HuH-7.5 (cell line): ENCODE measurements around the gene ATF1.
"Not testable (repeated sequence)": the region's sequence is repeated elsewhere in the genome, so short reads cannot be mapped to it uniquely, and the experiment has no call there.

Experiments
- DNase-seq: peaks from one replicate; pipeline ENCODE4 v3.0.0; 2011; ENCODE audit warnings: low spot score

Gene ATF1

DNA sequence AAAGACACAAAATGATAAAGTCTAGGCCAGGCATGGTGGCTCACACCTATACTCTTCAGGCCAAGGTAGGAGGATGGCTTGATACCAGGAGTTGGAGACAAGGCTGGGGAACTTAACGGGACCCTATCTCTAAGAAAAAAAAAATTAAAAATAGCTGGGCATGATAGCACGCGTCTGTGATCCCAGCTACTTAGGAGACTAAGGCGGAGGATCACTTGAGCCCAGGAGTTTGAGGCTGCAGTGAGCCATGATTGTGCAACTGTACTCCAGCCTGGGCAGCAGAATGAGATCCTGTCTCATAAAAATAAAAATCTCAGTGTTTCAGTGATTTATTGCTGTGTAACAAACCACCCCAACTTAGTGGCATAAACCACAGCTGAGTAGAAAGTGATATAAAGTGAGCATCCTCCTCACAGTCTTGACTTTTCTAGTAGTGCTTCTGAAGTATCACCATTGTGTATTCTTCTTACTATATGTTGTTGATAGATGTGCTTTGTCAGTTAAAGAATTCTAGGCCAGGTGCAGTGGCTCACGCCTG, 10.6 kb upstream of the ATF1 start:
- no peak for DNase-seq

DNA sequence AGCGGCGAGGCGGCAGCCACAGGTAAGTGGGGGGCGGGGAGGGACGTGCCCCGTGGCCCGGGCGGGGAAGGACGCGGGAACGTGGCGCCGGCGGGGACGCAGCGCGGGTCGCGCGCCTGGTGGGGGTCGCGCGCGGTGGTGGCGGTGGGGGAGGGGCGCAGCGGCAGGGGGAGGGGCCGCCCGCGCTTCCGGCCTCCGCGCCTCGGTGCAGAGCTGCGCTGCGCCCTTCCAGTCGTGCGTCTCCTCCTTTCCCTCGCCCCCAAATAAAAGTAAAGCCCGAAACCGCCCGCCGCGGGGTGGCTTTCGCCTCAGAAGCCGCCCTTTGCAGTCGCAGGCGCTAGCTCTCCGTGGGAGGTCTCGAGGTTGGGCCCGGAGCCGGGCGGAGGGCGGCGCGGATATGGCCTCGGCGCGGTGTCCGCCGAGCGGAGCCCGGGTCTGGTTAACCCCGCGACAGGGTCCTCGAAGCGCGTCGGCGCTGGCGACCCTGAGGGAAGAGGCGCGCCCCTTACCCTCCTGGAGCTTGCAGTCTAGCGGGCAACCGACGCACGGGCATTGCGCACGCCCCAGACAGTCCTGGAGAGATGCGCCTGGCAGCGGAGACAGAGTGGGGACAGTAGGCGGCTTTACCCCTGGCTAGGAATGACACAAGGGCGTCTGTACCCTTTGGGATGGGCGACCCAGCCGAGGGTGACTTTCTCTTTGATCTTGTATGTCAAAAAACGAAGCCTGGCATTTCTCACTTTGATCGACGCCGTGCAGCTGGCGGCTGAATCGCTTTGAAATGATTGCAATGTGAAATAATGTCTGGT, 589 bp downstream of the ATF1 start:
- peak; percentile 51 for DNase-seq

DNA sequence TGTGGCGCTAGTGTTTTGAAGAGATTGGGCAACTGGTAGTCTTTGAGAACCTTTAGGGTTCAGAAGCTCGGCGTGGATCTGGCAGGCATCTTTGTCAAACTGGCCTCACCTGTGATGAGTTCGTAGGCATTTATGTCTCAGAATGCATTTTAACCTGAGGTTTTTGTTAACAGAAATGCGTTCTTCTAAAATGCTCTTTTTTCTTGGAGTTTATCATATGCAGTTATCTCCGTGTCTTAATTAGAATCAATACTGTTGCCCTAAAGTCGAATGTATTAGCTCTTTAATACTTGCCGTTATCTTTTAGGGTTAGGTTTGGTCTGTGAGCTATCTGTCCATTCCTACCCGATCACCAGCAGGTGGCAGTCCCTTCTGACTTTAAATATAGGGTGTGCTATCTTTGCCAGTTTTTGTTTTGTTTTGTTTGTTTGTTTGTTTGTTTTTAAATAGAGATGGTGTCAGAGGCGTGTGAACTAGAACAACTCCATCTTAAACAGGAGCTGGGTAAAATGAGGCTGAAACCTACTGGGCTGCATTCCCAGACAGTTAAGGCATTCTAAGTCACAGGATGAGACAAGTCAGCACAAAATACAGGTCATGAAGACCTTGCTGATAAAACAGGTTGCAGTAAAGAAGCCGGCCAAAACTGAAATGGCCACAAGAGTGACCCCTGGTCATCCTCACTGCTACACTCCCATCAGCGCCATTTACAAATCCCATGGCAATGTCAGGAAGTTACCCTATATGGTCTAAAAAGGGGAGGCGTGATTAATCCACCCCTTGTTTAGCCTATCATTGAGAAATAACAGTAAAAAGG, 1.4 kb downstream of the ATF1 start:
- DNase-seq = peak; percentile 66

DNA sequence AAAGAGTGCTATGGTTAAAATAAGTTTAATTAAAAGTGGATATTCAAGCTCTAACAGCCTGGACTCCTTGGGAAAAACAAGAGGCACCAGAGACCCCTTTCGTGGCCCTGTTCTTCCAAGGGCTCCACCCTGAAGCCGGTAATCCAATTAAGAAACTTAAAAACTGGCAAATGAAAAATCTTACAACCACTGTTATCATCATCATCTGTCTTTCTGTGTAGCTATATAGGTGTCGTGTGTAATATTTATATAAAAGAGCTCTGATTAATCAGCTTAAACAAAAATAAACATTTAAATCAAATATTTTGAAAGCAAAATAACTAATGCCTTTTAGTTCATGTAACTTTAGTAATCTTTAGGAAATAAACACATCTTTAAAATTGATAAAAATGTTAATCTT, 4.5 kb downstream of the ATF1 start:
- no peak for DNase-seq

DNA sequence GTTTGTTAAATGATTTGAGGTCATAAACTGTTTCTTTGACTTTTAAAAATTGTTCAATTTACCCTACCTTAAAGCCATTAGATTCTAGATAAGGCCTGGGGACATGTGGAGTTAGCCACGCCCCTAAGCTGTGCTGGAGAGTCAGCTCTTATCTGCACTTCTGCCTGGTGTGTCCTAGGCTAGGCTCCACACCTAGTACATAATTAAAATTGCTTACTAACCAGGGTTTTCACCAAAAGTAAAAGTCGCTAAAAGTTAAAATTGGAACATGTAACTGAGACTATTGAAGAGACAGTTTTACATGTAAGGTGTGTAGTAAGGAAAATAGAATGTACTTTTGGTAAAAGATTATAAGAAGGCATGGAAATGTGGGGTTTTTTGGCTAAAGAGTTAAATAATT, 4.9 kb downstream of the ATF1 start:
- DNase-seq = not testable (repeated sequence)

DNA sequence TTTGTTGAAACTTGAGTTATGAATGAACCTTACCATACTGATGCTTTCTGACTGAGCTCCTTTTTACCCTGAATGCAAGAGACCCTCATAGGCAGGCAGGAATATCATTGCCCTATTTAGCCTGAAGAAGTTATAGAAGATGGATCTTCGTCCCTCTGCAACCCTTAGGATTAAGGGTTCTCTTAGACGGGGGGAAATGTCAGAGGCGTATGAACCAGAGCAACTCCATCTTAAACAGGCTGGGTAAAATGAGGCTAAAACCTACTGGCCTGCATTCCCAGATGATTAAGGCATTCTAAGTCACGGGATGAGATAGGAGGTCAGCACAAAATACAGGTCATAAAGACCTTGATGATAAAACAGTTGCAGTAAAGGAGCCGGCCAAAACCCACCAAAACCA, 7.5 kb downstream of the ATF1 start:
- no peak for DNase-seq

DNA sequence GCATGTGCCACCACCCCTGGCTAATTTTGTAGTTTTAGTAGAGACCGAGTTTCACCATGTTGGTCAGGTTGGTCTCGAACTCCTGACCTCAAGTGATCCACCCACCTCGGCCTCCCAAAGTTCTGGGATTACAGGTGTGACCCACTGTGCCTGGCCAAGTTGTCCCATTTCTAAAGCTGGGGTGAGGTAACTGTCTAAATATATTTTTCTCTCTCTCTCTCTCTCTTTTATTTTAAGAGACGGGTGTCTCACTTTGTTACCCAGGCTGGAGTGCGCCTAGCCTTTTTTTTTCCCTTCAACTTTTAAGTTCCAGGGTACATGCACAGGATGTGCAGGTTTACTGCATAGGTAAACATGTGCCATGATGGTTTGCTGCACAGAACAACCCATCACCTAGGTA, 8.6 kb downstream of the ATF1 start:
- no peak for DNase-seq

DNA sequence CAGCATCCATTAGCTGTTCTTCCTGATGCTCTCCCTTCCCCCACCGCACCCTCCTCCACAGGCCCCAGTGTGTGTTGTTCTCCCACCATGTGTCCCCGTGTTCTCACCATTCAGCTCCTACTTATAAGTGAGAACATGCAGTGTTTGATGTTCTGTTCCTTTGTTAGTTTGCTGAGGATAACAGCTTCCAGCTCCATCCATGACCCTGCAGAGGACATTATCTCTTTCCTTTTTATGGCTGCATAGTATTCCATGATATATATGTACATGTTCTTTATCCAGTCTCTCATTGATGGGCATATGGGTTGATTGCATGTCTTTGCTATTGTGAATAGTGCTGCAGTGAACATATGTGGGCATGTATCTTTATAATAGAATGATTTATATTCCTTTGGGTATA, 9.0 kb downstream of the ATF1 start:
- DNase-seq = no peak

DNA sequence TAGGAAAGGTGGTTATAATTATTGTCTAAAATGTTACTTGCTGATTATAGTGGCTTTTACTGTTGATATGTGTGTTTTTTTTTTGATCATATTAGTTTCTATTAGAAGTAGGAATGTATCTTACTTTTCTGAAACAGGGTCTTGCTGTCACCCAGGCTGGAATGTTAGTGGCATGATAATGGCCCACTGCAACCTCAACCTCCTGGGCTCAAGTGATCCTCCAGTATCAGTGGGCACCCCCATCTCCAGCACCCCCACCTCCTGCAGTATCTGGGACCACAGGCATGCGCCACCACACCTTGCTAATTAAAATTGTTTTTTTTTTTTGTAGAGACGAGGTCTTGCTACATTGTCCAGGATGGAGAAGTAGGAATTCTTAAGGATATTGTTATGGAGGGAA, 11.3 kb downstream of the ATF1 start:
- DNase-seq = no peak

DNA sequence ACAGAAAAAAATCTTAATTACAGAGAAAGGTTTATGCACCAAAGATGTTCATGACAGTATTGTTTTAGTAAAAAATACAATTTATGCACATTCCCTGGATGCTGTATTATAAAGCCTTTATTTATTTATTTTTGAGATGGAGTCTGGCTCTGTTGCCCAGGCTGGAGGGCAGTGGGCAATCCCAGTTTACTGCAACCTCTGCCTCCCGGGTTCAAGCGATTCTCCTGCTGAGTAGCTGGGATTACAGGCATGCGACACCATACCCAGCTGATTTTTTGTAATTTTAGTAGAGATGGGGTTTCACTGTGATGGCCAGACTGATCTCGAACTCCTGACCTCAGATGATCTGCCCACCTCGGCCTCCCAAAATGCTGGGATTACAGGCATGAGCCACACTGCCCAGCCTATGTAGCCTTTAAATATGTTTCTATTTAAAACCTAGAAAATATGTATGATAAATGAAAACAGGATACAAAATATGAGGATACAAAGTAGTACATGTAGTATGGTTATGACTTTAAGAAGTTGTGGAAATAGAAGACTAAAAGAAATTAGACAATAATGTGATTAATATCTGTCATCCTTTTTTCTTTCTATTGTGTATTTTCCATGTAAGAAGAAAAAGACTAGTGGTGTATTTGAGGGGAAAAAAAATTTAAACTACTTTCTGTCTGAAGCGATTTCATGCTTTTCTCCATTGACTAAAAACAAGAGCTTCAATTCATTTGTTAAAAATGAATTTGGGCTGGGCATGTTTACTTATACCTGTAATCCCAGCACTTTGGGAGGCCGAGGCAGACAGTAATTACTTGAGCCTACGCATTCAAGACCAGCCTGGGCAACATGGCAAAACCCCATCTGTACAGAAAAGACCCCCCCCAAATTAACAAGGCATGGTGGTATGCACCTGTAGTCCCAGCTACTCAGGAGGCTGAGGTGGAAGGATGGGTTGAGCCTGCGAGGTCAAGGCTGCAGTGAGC, 13.1 kb downstream of the ATF1 start:
- no peak for DNase-seq

DNA sequence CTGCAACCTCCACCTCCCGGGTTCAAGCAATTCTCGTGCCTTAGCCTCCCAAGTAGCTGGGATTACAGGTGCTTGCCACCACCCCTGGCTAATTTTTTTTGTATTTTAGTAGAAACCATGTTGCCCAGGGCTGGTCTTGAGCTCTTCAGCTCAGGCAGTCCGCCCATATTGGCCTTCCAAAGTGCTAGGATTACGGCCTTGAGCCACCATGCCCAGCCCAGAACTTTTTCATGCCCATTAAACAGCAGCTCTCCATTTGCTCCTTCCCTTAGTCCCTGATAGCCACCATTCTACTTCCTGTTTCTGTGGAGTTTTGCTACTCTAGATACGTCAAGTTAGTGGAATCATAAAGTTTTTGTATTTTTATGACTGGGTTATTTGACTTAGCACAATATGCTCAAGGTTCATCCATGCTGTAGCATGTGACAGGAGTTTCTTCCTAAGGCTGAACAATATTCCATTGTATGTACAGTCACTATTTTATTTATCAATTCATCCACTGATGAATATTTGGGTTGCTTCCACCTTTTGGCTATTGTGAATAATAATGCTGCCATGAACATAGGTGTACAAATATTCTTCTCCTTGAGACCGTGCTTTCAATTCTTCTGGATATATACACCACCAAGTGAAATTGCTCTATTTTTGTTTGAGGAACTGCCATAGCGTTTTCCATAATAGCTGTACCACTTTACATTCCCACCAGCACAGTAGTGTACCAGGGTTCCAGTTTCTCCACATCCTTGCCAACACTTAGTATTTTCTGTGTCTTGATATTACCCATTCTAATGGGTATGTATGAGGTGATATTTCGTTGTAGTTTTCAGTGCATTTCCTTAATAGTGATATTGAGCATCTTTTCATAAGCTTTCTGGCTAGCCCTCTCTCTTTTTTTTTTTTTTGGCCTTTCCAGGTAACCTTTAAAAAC, 15.0 kb downstream of the ATF1 start:
- DNase-seq = no peak

DNA sequence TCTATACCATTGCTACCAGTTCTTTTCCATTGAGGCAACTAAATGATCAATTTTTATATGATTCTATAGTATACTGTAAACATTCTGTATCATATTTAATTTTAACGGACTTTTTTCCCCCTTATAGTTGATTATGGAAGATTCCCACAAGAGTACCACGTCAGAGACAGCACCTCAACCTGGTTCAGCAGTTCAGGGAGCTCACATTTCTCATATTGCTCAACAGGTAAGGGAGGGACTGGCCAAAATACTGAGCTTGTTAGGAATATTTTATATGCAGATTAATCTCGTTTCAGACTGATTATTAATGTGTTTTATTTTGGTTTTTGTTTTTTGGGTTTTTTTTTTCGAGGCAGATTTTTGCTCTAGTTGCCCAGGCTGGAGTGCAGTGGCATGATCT, 16.1 kb downstream of the ATF1 start:
- DNase-seq = no peak

DNA sequence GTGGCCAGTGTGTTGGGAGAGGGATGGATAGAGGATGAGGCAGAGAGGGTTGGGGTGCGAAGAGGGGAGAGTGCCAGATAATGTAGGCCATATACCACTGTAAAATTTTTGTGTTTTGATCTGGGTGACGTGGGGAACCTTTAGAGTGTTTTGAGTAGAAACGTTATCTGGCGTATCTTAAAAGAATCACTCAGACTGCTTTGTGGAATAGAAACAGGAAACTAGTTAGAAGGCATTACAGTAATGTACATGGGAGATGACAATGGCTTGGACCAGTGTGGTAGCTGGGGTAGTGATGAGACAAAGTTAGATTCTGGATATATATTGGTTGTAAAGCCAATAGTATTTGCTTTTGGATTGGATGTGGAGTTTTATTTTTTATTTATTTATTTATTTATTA, 20.6 kb downstream of the ATF1 start:
- no peak for DNase-seq

DNA sequence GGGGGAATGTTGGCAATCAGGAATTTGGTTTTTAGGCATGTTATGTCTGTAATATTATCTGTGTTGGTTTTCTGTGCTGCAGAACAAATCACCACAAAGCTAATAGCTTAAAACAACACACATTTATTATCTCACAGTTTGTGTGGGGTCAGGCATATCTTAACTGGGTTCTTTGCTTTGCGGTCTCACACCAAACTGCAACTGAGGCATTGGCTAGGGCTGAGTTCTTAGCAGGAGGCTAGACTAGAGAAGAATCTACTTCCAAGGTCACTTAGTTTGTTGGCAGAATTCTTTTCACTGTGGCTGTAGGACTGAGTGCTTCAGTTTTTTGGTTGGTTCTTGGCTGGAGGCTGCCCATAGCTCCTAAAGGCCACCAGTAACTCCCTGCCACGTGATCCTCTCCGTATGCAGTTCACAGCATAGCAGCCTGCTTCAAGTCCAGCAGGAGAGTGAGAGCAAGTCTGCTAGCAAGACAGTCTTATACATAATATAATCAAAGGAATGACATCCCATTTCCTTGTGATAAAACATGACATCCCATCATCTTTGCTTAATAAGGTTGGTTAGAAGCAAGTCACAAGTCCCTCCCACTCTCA, 21.6 kb downstream of the ATF1 start:
- no peak for DNase-seq

DNA sequence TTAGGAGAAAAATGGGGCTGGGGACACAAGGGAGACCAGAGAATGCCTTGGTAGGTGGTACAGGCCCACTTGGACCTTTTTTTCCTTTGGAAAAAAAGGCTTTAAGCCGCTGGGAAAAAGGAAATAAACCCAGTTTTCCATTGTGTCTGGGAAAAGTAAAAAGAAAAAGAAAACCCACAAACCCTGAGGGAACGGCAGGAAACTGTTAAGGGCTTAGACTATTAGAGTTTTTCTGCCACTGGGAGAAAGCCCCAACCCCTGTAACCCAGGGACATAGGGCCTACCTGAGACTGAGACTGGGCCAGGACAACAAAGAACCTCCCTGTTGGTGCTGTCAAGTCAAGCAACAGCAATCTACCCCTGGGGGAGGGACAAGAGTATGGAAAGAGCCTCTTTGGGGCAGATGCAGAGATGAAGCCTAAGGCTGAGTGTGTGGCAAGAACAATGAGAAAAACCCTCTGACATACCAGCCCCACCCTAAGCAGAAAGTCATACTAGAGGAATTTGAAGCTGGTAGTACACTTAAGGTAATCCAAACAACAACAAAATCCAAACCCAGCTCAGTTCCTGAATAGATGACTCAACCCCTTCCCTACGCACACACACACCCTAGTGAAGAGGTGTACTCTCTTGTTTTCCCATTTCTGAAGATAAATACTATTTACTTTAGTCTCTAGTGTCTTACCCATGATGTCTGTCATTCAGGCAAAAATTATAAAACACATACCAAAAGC, 22.8 kb downstream of the ATF1 start:
- peak; percentile 27 for DNase-seq

DNA sequence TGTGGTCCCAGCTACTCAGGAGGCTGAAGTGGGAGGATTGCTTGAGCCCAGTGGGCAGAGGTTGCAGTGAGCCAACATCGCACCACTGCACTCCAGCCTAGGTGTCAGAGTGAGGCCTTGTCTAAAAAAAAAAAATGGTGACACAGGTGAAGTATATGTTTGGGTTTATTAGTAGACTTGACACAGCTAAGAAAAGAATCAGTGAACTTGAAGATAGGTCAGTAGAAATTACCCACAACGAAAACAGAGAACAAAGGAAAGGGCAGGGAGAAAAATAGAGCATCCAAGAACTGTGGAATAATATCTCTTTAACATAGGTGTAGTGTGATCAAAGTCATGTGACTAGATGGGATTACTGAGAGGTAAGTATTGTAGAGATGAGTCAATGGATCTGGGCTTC, 23.7 kb downstream of the ATF1 start:
- DNase-seq = no peak

DNA sequence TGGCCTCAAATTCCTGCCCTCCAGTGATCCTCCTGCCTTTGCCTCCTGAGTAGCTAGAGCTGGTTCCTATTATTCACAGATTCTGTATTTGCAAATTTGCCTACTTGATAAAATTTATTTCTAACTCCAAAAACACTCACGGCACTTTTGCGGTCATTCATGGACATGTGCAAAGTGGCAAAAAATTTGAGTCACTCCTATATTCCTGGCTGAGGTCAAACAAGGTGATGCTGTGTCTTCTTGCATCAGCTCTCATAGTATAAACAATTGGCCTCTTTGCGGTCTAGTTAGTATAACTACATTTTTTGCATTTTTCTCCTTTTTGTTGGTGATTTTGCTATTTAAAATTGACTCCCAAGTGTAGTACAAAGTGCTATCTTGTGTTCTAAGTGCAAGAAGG, 24.7 kb downstream of the ATF1 start:
- DNase-seq = no peak

DNA sequence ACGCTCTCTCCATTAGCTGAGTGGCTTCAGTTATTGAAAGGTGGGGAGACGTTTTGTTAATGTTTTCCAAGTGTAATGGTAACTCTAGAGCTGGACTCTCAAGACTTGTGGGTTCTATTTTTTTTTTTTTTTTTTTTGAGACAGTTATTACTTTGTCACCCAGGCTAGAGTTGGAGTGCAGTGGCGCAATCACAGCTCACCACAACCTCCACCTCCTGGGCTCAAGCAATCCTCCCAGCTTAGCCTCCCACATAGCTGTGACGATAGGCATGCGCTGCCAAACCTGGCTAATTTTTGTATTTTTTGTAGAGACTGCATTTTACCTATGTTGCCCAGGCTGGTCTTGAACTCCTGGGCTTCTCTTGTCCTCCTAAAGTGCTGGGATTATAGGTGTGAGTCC, 26.2 kb downstream of the ATF1 start:
- DNase-seq = no peak

DNA sequence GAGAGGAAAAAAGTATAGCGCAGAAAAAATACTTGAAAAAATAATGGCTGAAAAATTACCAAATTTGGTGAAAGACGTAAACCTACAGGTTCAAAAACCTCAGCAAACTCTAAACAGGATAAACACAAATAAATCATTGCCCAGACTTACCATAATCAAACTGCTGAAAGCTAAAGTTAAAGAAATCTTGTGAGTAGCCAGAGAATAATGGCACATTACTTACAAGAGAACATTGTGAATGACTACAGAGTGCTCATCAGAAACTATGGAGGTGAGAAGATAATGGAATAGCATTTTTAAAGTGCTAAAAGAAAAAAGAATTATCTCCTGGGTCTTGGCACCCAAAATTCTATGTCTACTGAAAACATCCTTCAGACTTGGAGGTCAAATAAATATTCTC, 36.0 kb downstream of the ATF1 start:
- no peak for DNase-seq
